Measurements from ENCODE around the gene PRKAG1.

Gene PRKAG1

DNA sequence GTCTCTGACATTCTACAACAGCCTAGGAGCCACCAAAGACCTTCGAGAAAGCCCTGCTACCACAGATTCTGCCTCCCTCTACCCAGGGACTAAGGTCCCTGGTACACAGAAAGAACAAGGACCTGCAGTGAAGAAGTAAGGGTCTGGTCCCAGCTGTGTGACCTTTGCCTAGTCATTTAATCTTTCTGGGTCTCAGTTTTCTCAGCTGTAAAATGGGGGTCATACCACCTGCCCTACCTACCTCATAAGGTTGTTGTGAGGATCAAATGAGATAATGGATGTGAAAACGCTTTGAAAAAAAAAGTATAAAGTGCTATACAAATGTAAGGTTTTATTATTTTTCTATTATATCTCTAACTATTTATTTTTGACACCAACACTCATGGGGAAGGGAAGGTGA, 5.2 kb upstream of the PRKAG1 start:
- H3K4me3 ChIP-seq (ENCODE audit: low read depth, low read length), result no peak overlapping the region
- TF ChIP-seq, protein P1, sequence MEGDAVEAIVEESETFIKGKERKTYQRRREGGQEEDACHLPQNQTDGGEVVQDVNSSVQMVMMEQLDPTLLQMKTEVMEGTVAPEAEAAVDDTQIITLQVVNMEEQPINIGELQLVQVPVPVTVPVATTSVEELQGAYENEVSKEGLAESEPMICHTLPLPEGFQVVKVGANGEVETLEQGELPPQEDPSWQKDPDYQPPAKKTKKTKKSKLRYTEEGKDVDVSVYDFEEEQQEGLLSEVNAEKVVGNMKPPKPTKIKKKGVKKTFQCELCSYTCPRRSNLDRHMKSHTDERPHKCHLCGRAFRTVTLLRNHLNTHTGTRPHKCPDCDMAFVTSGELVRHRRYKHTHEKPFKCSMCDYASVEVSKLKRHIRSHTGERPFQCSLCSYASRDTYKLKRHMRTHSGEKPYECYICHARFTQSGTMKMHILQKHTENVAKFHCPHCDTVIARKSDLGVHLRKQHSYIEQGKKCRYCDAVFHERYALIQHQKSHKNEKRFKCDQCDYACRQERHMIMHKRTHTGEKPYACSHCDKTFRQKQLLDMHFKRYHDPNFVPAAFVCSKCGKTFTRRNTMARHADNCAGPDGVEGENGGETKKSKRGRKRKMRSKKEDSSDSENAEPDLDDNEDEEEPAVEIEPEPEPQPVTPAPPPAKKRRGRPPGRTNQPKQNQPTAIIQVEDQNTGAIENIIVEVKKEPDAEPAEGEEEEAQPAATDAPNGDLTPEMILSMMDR (IDR thresholded peaks at IDR 0.05; ENCODE audit: low read depth, low read length), result no peak

DNA sequence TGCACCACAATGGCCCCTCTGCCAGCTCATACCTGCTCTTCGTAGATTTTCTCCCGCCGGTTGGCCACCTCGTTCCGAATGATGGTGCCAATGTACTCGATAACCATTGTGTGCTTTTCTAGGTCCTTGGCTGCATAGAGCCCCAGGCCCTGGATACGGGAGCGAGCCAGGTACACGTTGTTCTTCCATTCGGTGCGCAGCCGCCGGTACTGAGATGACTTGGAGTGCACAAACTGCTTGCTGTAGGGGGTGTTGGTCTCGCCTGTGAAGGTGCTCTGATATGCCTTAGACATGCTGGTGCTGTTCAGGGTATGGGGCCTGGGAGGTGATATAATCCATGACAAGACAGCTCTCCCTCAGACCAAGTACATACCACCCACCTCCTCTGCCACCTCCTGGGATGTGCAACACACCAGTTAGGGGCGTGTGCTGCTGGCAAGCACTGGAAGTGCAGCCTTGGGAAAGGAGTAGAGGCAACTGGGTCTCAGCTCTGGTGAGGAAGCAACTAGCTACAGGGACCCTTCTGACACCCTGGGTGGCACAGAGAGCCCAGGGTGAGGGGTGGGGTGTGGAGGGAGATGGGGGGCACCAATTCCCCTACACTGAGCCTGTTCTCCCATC, 4.1 kb upstream of the PRKAG1 start:
- H3K4me3 ChIP-seq (ENCODE audit: low read depth, low read length), result no peak overlapping the region
- TF ChIP-seq, protein P1 (IDR thresholded peaks at IDR 0.05; ENCODE audit: low read depth, low read length), result no peak

DNA sequence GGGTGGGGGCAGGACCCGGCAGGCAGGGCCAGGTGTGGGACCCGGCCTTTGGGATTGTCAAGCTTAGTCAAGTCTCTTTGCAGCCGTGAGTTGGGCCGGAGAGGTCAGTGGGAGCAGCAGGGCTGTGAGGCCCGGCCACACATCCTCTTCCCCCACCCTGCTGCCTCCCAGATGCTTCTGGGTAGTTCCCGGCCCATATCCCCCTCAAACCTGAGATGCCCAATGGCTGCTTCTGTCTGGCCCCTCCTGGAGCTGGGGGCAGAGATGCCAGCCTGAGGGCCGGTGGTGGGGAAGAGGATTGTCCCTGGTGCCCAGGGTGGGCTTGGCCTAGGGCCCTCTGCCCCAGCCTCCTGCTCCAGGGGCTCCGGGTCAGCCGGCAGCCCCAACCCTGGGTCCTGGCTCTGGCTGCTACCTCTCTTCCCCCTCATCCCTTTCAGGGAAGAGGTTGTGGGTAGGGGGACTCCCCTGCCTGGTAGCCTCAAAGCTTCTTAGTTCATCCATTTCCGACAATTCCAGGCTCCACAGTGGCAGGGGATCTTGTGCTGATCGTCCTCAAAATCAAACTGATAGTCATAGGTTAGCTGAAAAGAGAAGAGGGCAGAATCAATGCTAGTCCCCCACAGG, 2.8 kb upstream of the PRKAG1 start:
- TF ChIP-seq, protein P1 (IDR thresholded peaks at IDR 0.05; ENCODE audit: low read depth, low read length), result no peak

DNA sequence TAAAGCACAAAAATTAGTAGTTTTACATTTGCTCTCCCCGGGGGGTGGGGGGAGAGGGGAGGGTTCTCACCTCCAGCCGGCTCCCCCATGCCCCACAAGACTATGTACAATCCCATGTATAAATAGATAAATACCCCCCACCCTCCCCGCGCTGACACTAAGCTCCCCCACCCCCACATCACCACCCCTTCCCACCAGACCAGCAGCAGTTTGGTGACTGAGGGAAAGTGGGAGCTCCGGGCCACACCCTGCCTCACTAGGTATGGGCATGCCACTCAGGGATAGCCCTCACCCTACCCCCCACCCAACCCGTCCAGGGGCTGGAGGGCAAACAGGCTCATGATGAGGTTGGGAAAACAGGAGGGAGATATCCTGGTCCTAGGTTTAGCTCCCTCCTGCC, 1.9 kb upstream of the PRKAG1 start:
- TF ChIP-seq, protein P1 (IDR thresholded peaks at IDR 0.05; ENCODE audit: low read depth, low read length), result no peak
- no peak overlapping the region for H3K4me3 ChIP-seq (ENCODE audit: low read depth, low read length)

More for the DNA sequence above, 2.8 kb upstream of the PRKAG1 start:
- H3K4me3 ChIP-seq (ENCODE audit: low read depth, low read length), result no peak overlapping the region

DNA sequence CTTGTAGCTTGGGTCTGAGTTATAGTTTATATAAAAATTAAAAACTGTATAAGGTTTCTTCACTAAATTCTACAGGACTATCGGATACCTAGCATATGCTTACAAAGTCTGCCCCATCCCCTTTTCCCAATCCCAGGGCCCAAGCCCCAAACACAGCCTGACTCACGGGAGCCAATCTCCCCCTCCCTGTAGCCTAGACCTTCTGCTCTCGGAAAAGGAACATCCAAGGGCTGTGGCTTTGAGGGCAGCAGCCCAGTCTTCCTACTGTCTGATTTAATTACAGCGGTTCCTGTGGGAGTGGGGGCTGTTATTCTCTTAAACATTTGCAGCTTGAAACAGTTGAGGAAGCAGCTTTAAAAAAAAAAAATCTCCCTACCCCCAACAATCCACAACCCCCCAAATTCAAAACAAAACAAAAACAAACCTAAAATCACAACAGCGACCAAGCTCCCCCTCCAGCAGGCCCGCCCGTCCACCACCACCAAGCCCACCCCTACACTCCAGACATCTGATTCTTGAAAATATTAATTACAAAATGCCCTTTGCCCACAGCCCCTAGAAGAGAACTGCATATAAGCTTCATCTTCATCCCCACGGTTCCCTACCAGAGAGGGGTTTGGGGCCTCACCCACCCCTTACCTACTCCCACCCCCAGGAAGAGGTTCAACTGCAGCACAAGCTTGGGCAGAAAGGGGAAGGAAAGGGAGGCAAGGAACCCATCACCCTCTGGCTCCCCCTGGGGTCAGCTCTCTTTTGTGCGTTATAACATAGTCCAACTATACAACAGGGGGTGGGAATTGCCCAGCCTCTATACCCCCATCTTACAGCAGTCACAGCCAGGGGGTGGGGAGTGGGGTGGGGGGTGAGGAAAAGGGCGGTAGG, 1.1 kb upstream of the PRKAG1 start:
- TF ChIP-seq, protein P1 (IDR thresholded peaks at IDR 0.05; ENCODE audit: low read depth, low read length), result peak; percentile 33; the same call in 1 of the 2 replicates
- no peak overlapping the region for H3K4me3 ChIP-seq (ENCODE audit: low read depth, low read length)

DNA sequence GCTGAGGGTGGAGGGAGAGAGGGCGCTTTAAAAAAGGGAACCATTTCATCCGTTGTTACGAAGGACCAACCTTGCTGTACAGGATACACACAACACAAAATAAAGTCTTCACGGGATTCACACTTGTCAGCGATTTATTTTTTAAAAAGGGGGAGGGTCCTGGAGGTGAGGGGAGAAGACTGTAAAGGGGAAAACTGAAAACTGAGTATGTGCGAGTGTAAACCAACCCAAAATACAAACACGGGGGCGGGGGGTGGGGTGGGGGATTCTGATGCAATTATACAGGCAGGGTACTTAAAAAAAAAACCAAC, 499 bp upstream of the PRKAG1 start:
- H3K4me3 ChIP-seq (ENCODE audit: low read depth, low read length), result peak overlapping the region; percentile 94
- TF ChIP-seq, protein P1 (IDR thresholded peaks at IDR 0.05; ENCODE audit: low read depth, low read length), result no peak

DNA sequence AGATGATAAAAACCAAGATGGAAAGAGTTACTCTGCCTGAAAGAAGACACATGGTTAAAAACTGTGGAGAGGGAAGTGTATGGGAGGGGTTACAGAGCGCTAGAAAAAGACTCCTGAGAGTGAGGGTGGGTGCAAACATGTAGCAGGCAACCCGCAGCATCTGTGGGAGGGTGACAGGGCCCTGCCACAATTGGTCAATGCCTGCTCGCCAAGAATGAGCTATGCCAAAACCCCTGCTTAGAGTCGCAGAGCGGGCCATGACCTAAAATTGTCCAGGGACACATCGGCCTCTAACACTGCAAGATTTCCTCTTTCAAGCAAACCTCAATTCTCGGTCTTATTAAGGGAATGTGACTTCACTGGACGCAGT, 700 bp downstream of the PRKAG1 start:
- TF ChIP-seq, protein P1 (IDR thresholded peaks at IDR 0.05; ENCODE audit: low read depth, low read length), result no peak
- peak overlapping the region; percentile 94 for H3K4me3 ChIP-seq (ENCODE audit: low read depth, low read length)

Data from WI38 (cell line).